GOT3 (cell line): ENCODE results near the gene TPRA1.

Experiments
- DNase-seq: peaks from one replicate; lab custom pipeline; 2025; ENCODE audit warnings: mixed read lengths; lab: John Stamatoyannopoulos, UW

The TPRA1 gene

GRCh38 chr3:127560051-127560787, 30.3 kb downstream of the TPRA1 start:
- DNase-seq = no peak

DNA sequence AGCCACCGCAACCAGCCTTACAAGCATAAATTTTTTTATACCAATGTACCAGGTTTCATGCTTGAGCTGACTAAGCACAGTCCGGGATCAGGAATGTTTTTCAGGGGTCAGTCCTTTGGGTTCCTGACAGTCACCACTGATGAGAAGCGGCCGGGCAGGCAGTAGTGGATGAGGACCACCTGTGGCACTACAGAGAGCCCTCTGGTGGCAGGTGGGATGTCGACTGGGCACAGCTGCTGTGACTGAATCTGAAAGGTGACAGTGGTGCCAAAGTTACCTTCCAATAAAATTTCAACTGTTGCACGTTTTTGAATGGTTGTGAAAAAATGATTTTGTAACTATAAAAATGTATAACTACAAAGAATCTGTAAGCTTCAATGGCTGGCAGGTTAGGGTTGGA, 34.0 kb downstream of the TPRA1 start:
- no peak for DNase-seq

DNA sequence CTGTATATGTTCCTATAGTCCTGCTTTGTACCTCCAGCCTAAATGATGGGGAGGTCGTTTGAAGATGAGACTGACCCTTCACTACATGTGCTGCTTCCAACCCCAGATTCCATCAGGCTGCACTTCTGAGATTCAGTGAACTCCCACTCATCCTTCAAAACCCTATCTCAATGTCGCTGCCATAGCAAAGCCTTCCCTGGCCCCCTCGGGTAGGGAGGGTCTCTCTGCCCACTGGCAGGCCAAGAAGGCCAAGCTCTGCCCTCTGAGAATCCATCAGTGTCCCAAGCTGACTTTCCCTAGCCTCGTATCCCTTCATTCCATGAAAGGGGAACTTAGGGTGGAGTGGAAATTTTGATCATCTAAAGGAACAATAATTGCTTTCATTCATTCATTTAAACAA, 35.4 kb downstream of the TPRA1 start:
- no peak for DNase-seq

GRCh38 chr3:127552038-127552437, 38.5 kb downstream of the TPRA1 start:
- DNase-seq = no peak

- no peak for DNase-seq
Measured at GRCh38 chr3:127551178-127551577, 39.4 kb downstream of the TPRA1 start.

- no peak for DNase-seq
Measured at GRCh38 chr3:127550468-127551157, 39.9 kb downstream of the TPRA1 start.

DNA sequence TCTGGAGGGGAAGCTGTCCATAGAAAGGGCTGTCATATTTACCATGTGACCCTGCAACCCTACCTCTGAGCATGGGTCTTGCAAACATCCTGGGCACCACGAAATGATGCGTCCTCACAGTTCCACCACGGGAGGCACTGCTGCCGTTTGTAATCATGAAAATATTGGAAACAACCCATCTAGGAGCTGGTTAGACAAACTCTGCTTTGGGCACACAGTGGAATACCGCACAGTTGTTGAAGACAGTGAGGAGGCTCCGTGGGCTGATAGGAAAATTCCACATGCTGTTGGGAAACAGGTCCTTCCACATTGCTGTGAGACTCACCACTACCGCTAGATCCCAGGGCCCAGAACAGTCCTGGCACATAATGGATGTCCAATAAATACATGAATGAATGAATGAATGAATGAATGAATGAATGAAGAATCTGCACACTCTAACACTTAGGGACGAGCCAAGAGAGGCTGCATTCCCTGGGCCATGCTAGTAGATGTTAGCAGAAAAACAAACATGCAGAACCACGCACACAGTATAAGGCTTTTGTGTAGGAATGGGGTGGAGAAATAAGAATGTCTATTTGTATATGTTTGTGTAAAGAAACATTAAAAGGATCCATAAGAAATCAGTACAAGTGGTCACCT, 40.6 kb downstream of the TPRA1 start:
- no peak for DNase-seq

- no peak for DNase-seq
Measured at GRCh38 chr3:127547761-127548605, 42.5 kb downstream of the TPRA1 start.

GRCh38 chr3:127546970-127547733, 43.4 kb downstream of the TPRA1 start:
- no peak for DNase-seq

- no peak for DNase-seq
Measured at GRCh38 chr3:127546554-127546953, 44.0 kb downstream of the TPRA1 start.

DNA sequence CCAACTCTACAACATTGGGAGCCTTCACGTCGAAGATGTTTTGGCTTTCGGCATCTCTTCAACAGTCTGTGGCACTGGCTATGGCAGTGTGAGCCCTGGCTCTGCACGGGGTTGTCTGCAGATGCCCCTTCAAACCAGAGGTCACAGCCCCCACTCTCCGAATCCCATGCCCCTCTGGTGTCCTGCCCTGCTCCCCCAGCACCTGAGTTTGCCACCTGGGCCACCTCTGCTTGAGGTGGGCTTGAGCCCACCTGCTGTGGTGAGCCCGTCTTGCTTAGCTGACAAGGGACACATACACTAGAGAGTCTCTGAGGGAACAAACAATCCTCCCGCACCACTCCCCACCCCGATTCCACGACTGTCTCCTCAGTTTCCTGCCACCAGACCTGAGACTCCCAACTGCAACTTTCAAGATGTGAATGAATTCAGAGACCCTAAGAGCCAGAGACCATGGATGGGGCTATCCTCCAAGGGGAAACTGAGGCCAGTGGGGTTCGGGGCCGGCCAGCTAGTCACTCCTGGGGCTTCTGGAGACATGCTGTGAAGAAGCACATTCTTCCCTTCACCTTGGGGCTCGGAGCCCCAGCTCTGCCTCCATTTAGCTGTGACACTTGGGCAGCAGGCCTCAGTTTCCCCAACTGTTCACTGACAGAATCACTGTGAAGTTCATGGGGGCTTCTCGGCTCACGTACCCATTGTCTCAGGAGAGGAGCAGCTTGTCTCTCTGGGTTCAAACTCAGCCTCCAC, 44.6 kb downstream of the TPRA1 start:
- no peak for DNase-seq

- no peak for DNase-seq
Measured at GRCh38 chr3:127545216-127545615, 45.3 kb downstream of the TPRA1 start.

- no peak for DNase-seq
Measured at GRCh38 chr3:127544803-127545201, 45.7 kb downstream of the TPRA1 start.

DNA sequence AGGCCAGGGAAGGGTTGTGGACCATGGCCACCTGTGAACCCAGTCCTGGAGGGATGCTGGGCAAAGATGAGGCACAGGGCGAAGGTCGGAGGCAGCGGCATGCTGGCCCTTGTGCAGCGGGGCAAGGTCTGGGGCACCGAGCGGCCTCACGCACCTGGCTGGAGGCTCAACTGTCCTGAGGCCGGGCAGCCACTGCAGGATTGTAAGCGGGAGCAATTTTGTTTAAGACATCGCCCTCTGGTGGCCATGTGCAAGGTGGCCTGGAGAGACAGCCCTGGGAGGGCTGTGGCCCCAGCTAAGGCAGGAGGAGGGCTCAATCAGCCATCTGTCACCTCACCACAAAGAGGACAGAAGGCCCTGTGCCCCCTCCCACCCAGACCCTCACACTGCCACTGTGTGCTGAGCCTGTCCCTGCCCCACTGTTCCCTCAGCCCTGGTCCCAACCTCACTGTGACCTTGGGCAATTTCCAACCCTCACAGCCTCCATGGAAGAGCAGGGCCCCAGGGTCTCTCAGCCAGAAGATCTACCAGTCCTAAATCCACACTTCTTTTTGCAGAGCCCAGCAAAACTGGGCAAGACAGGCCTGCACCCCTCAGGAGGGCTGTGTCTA, 46.2 kb downstream of the TPRA1 start:
- no peak for DNase-seq

DNA sequence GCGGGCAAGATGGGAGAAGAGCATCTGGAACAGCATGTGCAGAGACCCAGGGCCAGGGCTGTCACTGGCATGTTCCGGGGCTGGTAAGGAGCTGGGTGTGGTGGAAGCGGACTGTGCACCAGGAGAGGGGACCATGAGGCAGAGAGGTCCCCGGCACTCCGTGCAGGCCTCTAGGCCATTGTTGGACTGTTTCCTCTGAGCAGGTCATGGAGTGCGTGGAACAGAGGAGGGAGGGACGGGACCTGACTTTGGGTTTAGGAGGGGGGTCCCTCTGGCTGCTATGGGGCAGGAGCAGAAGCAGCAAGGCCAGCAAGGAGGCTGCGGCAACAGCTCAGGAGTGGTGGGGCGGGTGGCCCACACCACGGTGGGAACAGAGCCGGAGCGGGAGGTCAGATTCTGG, 47.1 kb downstream of the TPRA1 start:
- DNase-seq = no peak

DNA sequence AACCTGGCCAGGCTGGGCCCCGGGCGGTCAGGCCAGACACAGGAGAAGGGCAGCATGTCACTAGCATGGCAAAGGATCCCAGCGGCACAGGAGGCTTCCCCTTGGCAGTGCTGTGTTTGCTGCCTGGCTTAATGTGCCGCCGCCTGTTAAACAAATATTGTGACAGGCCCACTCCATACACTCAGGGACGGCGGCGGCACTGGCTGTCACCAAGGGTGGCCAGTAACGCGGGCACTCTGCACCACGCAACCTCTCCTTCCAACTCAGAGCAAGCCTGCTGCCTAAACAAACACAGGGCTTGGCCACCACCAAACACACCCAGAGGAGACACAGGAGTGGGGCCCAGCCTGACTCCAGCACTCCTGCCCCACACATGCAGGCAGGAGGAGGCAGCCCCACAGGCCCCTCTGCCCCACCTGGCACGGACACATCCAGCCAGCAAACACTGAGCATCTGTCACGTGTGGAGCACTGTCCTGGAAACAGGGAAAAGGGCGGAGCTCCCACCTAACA, 48.0 kb downstream of the TPRA1 start:
- no peak for DNase-seq

DNA sequence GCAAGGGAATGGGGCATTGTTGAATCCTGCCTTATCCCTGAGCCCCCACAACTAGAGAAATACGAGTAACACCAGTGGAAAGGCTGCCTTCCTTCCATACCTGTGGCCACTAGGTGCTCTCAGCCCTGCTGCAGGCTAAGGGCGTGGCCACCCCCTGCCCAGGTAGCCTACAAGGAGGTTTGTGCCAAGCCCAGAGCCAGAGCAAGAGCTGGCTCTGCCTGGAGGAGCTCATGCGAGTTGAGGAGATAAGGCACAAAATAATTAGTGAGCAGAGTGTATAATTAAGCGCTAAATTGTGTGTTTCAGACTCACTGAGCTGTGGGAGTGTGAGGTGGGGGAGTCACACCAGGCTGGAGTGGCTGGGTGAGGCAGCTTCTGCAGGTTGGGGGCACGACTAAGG, 49.2 kb downstream of the TPRA1 start:
- DNase-seq = no peak

- DNase-seq = no peak
Measured at GRCh38 chr3:127539366-127540060, 51.0 kb downstream of the TPRA1 start.

DNA sequence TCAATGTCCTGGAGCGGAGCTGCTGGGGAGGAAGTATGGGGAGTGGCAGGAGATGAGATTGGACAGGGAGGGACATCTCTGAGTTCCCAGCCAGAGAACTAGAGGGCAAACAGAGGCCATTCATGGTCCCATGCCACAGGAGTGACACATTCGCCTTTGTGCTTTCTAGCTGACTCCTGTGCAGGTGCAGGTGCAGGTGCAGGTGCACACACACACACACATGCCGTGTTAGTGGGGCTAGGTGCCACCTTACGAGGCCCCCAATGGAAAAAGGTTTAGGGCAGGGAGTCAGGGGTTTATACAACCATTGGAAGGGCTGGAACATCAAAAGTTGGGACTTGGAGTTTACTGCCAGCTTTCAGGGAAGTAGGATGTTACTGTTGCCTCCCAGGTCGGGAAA, 52.0 kb downstream of the TPRA1 start:
- no peak for DNase-seq
